DOHH2 (cell line): ENCODE data around the gene CACNA2D3.

Source experiments
- H3F3A ChIP-seq: fragments of 200-600 bp; sonication (generic), shearing (Covaris generic); 2 replicates; pipeline ENCODE4 v1.6.0; 2016; ENCODE audit warnings: antibody characterized with exemption, mild to moderate bottlenecking; ENCODE audit not compliant: control insufficient read depth, insufficient read depth
- H3K27ac ChIP-seq: fragments of 200-600 bp; sonication (generic); 2 replicates; pipeline ENCODE4 v1.5.1; 2014; ENCODE audit warnings: low read depth, mild to moderate bottlenecking, low read length, moderate library complexity
- H3K27me3 ChIP-seq: fragments of 200-600 bp; sonication (generic); 2 replicates; pipeline ENCODE4 v1.6.1; 2014; ENCODE audit warnings: mild to moderate bottlenecking, low read length, mixed read lengths; ENCODE audit not compliant: control insufficient read depth
- H3K36me3 ChIP-seq: fragments of 200-600 bp; sonication (generic); 2 replicates; pipeline ENCODE4 v1.6.1; 2014; ENCODE audit warnings: mild to moderate bottlenecking, low read length, moderate library complexity, mixed read lengths; ENCODE audit not compliant: control insufficient read depth
- H3K4me1 ChIP-seq: fragments of 200-600 bp; sonication (generic); 2 replicates; pipeline ENCODE4 v1.6.1; 2014; ENCODE audit warnings: mild to moderate bottlenecking, low read length, mixed read lengths; ENCODE audit not compliant: control insufficient read depth
- H3K4me2 ChIP-seq: fragments of 200-600 bp; sonication (generic); 2 replicates; pipeline ENCODE4 v1.6.0; 2014; ENCODE audit warnings: mild to moderate bottlenecking, low read length, moderate library complexity
- H3K4me3 ChIP-seq: fragments of 200-600 bp; sonication (generic); 2 replicates; pipeline ENCODE4 v1.5.1; 2014; ENCODE audit warnings: mild to moderate bottlenecking, low read length, mixed read lengths
- H3K79me2 ChIP-seq: fragments of 200-600 bp; sonication (generic); 2 replicates; pipeline ENCODE4 v1.6.1; 2014; ENCODE audit warnings: mild to moderate bottlenecking, low read length, mixed read lengths; ENCODE audit not compliant: control insufficient read depth
- H3K9me2 ChIP-seq: fragments of 200-600 bp; sonication (generic); replicated peaks from 2 replicates; pipeline ENCODE4 v1.6.1; 2014; ENCODE audit warnings: mild to moderate bottlenecking, low read length, mixed read lengths; ENCODE audit not compliant: control insufficient read depth
- H3K9me3 ChIP-seq: fragments of 200-600 bp; sonication (generic); 2 replicates; pipeline ENCODE4 v1.6.1; 2014; ENCODE audit warnings: antibody characterized with exemption, low read length, mixed read lengths; ENCODE audit not compliant: control insufficient read depth, insufficient read depth
- H4K20me1 ChIP-seq: fragments of 200-600 bp; sonication (generic); 2 replicates; pipeline ENCODE4 v1.6.0; 2014; ENCODE audit warnings: low read depth, mild to moderate bottlenecking, antibody characterized with exemption, low read length, moderate library complexity; ENCODE audit not compliant: control insufficient read depth, insufficient read depth
- EZH2phosphoT487 ChIP-seq: fragments of 200-600 bp; sonication (generic); IDR thresholded peaks from 2 replicates; pipeline ENCODE4 v1.6.1; 2017; ENCODE audit warnings: borderline replicate concordance, mild to moderate bottlenecking, antibody characterized with exemption, low read length, moderate library complexity, mixed read lengths
- TF ChIP-seq, protein P1 (sequence below): fragments of 200-600 bp; sonication (generic); IDR thresholded peaks from one replicate; pipeline ENCODE4 v1.5.1; 2014; ENCODE audit warnings: antibody characterized with exemption, mild to moderate bottlenecking, low read depth, low read length; ENCODE audit not compliant: poor library complexity, severe bottlenecking

CACNA2D3 gene

DNA sequence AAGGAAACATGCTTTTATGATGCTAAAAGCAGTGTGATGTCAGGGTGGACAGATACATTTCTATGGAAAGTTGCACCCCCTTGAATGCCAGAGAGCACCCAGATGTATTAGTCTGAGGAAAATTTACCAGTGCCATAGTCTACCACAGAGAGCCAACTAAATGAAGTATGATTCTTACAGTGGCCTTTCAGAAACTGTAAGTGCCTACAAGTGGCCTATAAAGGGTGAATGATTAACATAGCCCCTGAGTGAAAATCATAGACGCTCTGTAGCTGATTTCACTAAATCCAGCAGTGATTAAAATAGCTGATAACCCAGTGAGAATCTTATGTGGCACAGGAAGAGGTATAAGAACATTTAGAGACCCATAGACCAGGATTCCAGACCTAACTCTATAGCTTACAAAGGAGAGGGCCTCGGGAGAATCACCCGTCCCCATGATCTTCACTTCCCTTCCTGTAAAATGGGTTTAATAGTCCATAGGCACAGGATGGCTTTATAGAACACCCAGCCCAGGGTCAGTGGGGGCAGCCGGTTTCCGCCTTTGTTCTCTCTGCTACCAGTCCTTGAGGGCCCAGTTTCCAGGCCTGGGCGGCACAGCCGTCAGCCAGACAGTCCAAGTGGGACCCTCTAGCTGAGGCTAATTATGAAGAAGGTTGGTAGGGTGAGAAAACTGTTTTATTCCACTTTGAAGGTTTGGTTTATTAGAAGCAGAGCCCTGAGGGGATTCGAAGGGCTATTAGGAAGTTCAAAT, 35.5 kb upstream of the CACNA2D3 start:
- Histone ChIP-seq H3K4me1 (no peaks in the 10 kb centered on the region), H3K4me2 (no peak overlapping the region), H3K4me3 (no peak overlapping the region), H3K36me3 (no peaks in the 10 kb centered on the region), H3K9me3 (no peaks in the 10 kb centered on the region), H3K9me2 (no peaks in the 10 kb centered on the region), H3K79me2 (no peaks in the 10 kb centered on the region), H3K27ac (no peak overlapping the region), H3K27me3 (no peaks in the 10 kb centered on the region), H4K20me1 (no peaks in the 10 kb centered on the region), H3F3A (no peaks in the 10 kb centered on the region)
- TF ChIP-seq, protein P1, sequence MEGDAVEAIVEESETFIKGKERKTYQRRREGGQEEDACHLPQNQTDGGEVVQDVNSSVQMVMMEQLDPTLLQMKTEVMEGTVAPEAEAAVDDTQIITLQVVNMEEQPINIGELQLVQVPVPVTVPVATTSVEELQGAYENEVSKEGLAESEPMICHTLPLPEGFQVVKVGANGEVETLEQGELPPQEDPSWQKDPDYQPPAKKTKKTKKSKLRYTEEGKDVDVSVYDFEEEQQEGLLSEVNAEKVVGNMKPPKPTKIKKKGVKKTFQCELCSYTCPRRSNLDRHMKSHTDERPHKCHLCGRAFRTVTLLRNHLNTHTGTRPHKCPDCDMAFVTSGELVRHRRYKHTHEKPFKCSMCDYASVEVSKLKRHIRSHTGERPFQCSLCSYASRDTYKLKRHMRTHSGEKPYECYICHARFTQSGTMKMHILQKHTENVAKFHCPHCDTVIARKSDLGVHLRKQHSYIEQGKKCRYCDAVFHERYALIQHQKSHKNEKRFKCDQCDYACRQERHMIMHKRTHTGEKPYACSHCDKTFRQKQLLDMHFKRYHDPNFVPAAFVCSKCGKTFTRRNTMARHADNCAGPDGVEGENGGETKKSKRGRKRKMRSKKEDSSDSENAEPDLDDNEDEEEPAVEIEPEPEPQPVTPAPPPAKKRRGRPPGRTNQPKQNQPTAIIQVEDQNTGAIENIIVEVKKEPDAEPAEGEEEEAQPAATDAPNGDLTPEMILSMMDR: no peak
- TF ChIP-seq EZH2phosphoT487: no peak

DNA sequence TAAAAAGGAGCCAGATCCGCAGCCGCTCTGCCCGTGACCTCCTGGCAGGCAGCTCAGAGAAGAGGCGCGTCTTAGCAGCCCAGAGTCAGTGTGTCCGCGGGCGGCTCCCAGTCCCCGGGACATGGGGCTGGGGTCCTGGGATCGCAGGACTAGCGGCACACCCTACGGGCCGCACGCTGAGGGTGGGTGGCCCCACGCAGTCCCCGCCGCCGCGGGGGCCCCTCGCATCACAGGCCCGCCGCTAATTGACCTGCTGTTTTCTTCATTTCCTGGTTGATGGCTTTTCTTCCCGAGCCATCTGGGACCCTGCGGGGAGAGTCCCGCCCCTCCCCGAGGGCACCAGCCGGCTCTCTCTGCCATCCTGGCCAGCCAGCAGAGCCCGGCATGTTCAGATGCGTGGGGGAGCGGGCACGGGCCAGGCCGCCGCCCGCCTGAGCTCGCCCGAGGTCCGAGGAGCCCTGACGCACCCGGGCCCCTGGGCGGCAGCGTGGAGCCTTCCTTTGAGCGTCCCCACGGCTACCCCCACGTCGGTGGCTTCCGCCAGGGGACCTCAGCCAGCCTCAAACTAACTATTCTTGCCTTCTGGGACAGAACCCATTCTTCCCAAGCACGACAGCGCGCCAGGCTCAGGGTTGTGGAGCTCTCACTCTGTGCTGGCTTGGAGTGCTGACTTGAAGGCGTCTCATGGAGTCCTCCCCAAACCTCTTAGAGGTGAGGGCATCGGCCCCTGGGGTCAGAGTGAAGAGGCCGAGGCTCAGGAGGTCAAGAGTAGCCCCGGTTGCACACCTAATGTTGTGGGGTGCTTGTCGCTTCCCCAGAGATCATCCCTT, 34.6 kb upstream of the CACNA2D3 start:
- no peak overlapping the region for H3K4me2 ChIP-seq
- no peaks in the 10 kb centered on the region for H3K79me2 ChIP-seq
- no peaks in the 10 kb centered on the region for H3K4me1 ChIP-seq
- H3K27me3 ChIP-seq: no peaks in the 10 kb centered on the region
- H3K9me3 ChIP-seq: no peaks in the 10 kb centered on the region
- no peaks in the 10 kb centered on the region for H3K9me2 ChIP-seq
- H4K20me1 ChIP-seq: no peaks in the 10 kb centered on the region
- no peaks in the 10 kb centered on the region for H3F3A ChIP-seq
- no peak overlapping the region for H3K4me3 ChIP-seq
- no peaks in the 10 kb centered on the region for H3K36me3 ChIP-seq
- H3K27ac ChIP-seq: no peak overlapping the region
- TF ChIP-seq, protein P1: no peak
- TF ChIP-seq EZH2phosphoT487: no peak

DNA sequence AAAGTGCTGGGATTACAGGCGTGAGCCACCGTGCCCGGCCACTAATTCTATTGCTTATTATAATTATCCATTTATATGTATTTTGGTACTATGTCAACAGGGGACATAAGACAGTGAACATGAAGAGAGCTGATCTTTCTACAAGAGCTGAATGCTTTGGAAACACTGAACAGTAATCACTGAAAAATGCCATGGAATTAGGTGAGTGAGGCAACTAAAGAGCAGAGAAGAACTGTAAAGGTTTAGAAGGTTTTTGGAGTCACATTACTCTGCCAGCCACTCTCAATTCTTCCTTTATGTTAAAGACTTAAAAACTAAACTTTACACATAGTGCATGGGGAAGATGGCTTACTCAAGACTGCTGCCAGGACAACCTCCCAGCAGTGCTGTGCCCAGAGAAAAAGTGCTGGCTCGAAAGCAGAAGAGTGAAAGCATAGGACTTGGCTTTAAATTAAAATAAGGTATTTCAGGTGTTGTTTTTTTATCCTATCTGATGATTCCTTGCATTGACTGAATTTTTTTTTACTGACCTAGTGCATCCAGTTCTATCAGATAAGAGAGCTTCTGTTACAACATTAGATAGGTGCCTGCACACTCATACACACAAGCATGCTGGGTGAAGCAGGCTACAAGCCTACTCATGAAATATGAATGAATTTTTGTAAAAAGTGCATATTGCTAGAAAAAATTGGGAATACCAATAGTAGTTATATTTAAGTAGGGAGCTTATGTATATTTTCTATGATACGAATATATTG, 28.7 kb upstream of the CACNA2D3 start:
- Histone ChIP-seq H3K27me3 (no peaks in the 10 kb centered on the region), H3K4me1 (no peaks in the 10 kb centered on the region), H3F3A (no peaks in the 10 kb centered on the region), H3K9me2 (no peaks in the 10 kb centered on the region), H3K9me3 (no peaks in the 10 kb centered on the region), H3K27ac (no peak overlapping the region), H3K4me2 (no peak overlapping the region), H3K79me2 (no peaks in the 10 kb centered on the region), H4K20me1 (no peaks in the 10 kb centered on the region), H3K4me3 (no peak overlapping the region), H3K36me3 (no peaks in the 10 kb centered on the region)
- TF ChIP-seq, protein P1: no peak
- no peak for TF ChIP-seq EZH2phosphoT487
